Measurements from ENCODE around the gene SSTR5. TPM values are rescaled to one million over a fixed set of nuclear protein-coding genes. Genes with fewer than 3 reads are reported as not detected.

Gene SSTR5
- total RNA-seq, 1 donor from 2014 or later: 14.7 TPM

- DNase-seq (ENCODE audit: missing footprints) (peak; percentile 68), ATAC-seq (no peak)
- intact Hi-C loops (cut with DNase I): no loop called here
These were observed 34.9 kb upstream of the SSTR5 start for GRCh38 chr16:1037394-1038257.

- peak; percentile 55 for DNase-seq (ENCODE audit: missing footprints)
- no peak for ATAC-seq
- intact Hi-C loops (cut with DNase I): no loop called here
These were observed 33.6 kb upstream of the SSTR5 start for GRCh38 chr16:1038932-1039331.

- DNase-seq (ENCODE audit: missing footprints) (peak; percentile 45), ATAC-seq (no peak)
- intact Hi-C loops (cut with DNase I): no loop called here
These were observed 32.8 kb upstream of the SSTR5 start for GRCh38 chr16:1039762-1040161.

- DNase-seq (ENCODE audit: missing footprints) (peak; percentile 34), ATAC-seq (no peak)
- intact Hi-C loops (cut with DNase I): no loop called here
These were observed 32.2 kb upstream of the SSTR5 start for GRCh38 chr16:1040346-1040745.

- no peak for DNase-seq (ENCODE audit: missing footprints)
- ATAC-seq: no peak
- intact Hi-C loops (cut with DNase I): no loop called here
These were observed 30.4 kb upstream of the SSTR5 start for GRCh38 chr16:1042049-1042744.

- intact Hi-C loops (cut with DNase I): no loop called here
- DNase-seq (ENCODE audit: missing footprints): no peak
- no peak for ATAC-seq
These were observed 29.7 kb upstream of the SSTR5 start for GRCh38 chr16:1042866-1043265.

GRCh38 chr16:1043881-1044451 lies 28.6 kb upstream of the SSTR5 start:
- intact Hi-C loops (cut with DNase I): no loop called here
- ATAC-seq: no peak
- no peak for DNase-seq (ENCODE audit: missing footprints)

GRCh38 chr16:1044460-1045309 lies 27.9 kb upstream of the SSTR5 start:
- no peak for ATAC-seq

GRCh38 chr16:1045310-1045992 lies 27.1 kb upstream of the SSTR5 start:
- intact Hi-C loops (cut with DNase I): no loop called here
- peak; percentile 37 for ATAC-seq
- no peak for DNase-seq (ENCODE audit: missing footprints)

More at GRCh38 chr16:1044460-1045309, 27.9 kb upstream of the SSTR5 start:
- DNase-seq (ENCODE audit: missing footprints): no peak
- intact Hi-C loops (cut with DNase I): no loop called here

GRCh38 chr16:1045993-1046911 lies 26.3 kb upstream of the SSTR5 start:
- intact Hi-C loops (cut with DNase I): no loop called here
- ATAC-seq (no peak), DNase-seq (ENCODE audit: missing footprints) (no peak)

- ATAC-seq (no peak), DNase-seq (ENCODE audit: missing footprints) (no peak)
- intact Hi-C loops (cut with DNase I): no loop called here
These were observed 25.4 kb upstream of the SSTR5 start for GRCh38 chr16:1047123-1047522.

- ATAC-seq: no peak
- intact Hi-C loops (cut with DNase I): no loop called here
- no peak for DNase-seq (ENCODE audit: missing footprints)
These were observed 24.7 kb upstream of the SSTR5 start for GRCh38 chr16:1047801-1048200.

GRCh38 chr16:1048442-1049112 lies 24.0 kb upstream of the SSTR5 start:
- DNase-seq (ENCODE audit: missing footprints) (peak; percentile 84), ATAC-seq (peak; percentile 89)
- intact Hi-C loops (cut with DNase I): no loop called here

GRCh38 chr16:1049113-1049975 lies 23.2 kb upstream of the SSTR5 start:
- DNase-seq (ENCODE audit: missing footprints) (no peak), ATAC-seq (no peak)
- intact Hi-C loops (cut with DNase I): no loop called here

GRCh38 chr16:1049976-1050247 lies 22.6 kb upstream of the SSTR5 start:
- no peak for ATAC-seq

GRCh38 chr16:1050516-1050915 lies 22.0 kb upstream of the SSTR5 start:
- DNase-seq (ENCODE audit: missing footprints) (no peak), ATAC-seq (no peak)
- intact Hi-C loops (cut with DNase I): no loop called here

More at GRCh38 chr16:1049976-1050247, 22.6 kb upstream of the SSTR5 start:
- no peak for DNase-seq (ENCODE audit: missing footprints)
- intact Hi-C loops (cut with DNase I): no loop called here

Measured in Right ventricle myocardium inferior (tissue), 1 donor.